MM.1S (cell line): ENCODE results near the gene ERICH6B.

ENCODE experiments used
- EZH2 ChIP-seq: fragments of 300-600 bp; sonication (generic); optimal IDR thresholded peaks from 2 replicates; pipeline ENCODE3; 2017; ENCODE audit warnings: low read depth, mild to moderate bottlenecking, antibody characterized with exemption, low read length, mixed read lengths
- TF ChIP-seq, protein P1 (sequence below): fragments of 300-600 bp; sonication (generic); IDR thresholded peaks from 2 replicates; pipeline ENCODE4 v1.5.1; 2016; ENCODE audit warnings: antibody characterized with exemption, low read length, mixed read lengths

DNA sequence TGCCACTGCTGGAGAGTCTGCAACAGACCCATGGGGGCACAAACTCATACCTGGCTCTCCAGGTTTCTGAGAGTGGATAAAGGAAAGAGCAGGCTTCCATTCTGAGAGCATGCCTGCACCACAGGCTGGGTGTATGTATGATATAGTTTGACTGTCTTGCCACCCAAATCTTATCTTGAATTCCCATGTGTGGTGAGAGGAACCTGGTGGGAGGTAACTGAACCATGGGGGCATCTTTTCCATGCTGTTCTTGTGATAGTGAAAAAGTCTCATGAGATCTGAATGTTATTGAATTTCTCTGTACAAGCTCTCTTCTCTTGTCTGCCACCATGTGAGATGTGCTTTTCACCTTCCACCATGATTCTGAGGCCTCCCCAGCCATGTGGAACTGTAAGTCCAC lies 50.2 kb downstream of the ERICH6B start:
- TF ChIP-seq, protein P1, sequence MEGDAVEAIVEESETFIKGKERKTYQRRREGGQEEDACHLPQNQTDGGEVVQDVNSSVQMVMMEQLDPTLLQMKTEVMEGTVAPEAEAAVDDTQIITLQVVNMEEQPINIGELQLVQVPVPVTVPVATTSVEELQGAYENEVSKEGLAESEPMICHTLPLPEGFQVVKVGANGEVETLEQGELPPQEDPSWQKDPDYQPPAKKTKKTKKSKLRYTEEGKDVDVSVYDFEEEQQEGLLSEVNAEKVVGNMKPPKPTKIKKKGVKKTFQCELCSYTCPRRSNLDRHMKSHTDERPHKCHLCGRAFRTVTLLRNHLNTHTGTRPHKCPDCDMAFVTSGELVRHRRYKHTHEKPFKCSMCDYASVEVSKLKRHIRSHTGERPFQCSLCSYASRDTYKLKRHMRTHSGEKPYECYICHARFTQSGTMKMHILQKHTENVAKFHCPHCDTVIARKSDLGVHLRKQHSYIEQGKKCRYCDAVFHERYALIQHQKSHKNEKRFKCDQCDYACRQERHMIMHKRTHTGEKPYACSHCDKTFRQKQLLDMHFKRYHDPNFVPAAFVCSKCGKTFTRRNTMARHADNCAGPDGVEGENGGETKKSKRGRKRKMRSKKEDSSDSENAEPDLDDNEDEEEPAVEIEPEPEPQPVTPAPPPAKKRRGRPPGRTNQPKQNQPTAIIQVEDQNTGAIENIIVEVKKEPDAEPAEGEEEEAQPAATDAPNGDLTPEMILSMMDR, result no peak
- TF ChIP-seq EZH2, result no peak
